IPS-NIHi7 (cell line): Measurements from ENCODE around the gene C8A.

Experiments
- DNase-seq: peaks from one replicate; pipeline ENCODE4 v3.0.0; 2012; ENCODE audit warnings: mixed read lengths; ENCODE audit errors: extremely low spot score

Gene C8A

GRCh38 chr1:56837244-56837939, 17.2 kb upstream of the C8A start:
- peak; percentile 12 for DNase-seq

- no peak for DNase-seq
Measured at GRCh38 chr1:56838759-56839158, 15.8 kb upstream of the C8A start.

GRCh38 chr1:56843544-56843943, 11.1 kb upstream of the C8A start:
- DNase-seq: no peak

- DNase-seq: no peak
Measured at GRCh38 chr1:56844545-56845136, 10.0 kb upstream of the C8A start.

GRCh38 chr1:56845343-56845742, 9.3 kb upstream of the C8A start:
- no peak for DNase-seq

- DNase-seq: no peak
Measured at GRCh38 chr1:56849750-56850149, 4.8 kb upstream of the C8A start.

GRCh38 chr1:56850411-56850810, 4.2 kb upstream of the C8A start:
- no peak for DNase-seq

GRCh38 chr1:56850922-56851321, 3.7 kb upstream of the C8A start:
- no peak for DNase-seq

GRCh38 chr1:56852476-56852875, 2.1 kb upstream of the C8A start:
- no peak for DNase-seq

GRCh38 chr1:56855190-56855589, 593 bp downstream of the C8A start:
- no peak for DNase-seq

- DNase-seq: no peak
Measured at GRCh38 chr1:56856186-56856585, 1.6 kb downstream of the C8A start.

- DNase-seq: no peak
Measured at GRCh38 chr1:56859287-56859686, 4.7 kb downstream of the C8A start.

GRCh38 chr1:56863265-56863992, 8.8 kb downstream of the C8A start:
- DNase-seq: no peak

GRCh38 chr1:56864430-56864829, 9.8 kb downstream of the C8A start:
- no peak for DNase-seq

- DNase-seq: no peak
Measured at GRCh38 chr1:56866656-56867055, 12.1 kb downstream of the C8A start.

GRCh38 chr1:56867491-56867890, 12.9 kb downstream of the C8A start:
- no peak for DNase-seq

GRCh38 chr1:56868761-56869160, 14.2 kb downstream of the C8A start:
- no peak for DNase-seq

GRCh38 chr1:56872597-56872996, 18.0 kb downstream of the C8A start:
- DNase-seq: no peak

- DNase-seq: no peak
Measured at GRCh38 chr1:56873213-56873612, 18.6 kb downstream of the C8A start.

GRCh38 chr1:56874689-56875088, 20.1 kb downstream of the C8A start:
- DNase-seq: no peak

GRCh38 chr1:56877973-56878372, 23.4 kb downstream of the C8A start:
- DNase-seq: no peak

- no peak for DNase-seq
Measured at GRCh38 chr1:56880774-56881173, 26.2 kb downstream of the C8A start.

- no peak for DNase-seq
Measured at GRCh38 chr1:56881417-56881816, 26.8 kb downstream of the C8A start.
